ENCODE results near the gene SHC2.
"Not testable (repeated sequence)": the region's sequence is repeated elsewhere in the genome, so short reads cannot be mapped to it uniquely, and the experiment has no call there.

Gene SHC2

DNA sequence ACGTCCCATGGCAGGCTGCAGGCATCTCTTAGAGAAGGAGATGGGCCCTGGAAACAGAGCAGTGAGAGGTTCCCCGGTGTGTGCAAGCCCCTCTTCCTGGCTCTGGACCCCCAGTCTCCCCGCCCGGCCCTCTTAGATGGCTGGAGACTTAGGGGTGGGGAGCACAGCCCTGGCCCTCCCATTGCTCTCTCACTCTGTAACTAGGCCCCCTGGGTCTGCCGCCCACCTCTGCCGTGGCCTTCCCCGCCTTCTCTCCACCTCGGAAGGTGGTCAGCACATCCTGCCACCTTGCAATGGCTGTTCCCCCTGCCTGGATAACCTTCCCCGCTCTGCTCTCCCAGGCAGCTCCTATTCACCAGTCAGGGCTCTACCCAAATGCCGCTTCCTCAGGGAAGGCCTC, 30.1 kb downstream of the SHC2 start:
- in situ Hi-C loops (cut with HindIII; ENCODE audit: low sequenced_read_pairs): no loop called here
- TF ChIP-seq CTCF (IDR thresholded peaks at IDR 0.05; ENCODE audit: low read depth, low read length): no peak

GRCh38 chr19:428149-428548, 32.7 kb downstream of the SHC2 start:
- no peak for DNase-seq (ENCODE audit: low read depth, low spot score)
- no peak overlapping the region for H3K4me3 ChIP-seq (ENCODE audit: low read depth, low read length)
- in situ Hi-C loops (cut with HindIII; ENCODE audit: low sequenced_read_pairs): no loop called here
- no peak for TF ChIP-seq CTCF (IDR thresholded peaks at IDR 0.05; ENCODE audit: low read depth, low read length)

More for the DNA sequence above, 30.1 kb downstream of the SHC2 start:
- H3K4me3 ChIP-seq (ENCODE audit: low read depth, low read length): no peak overlapping the region
- DNase-seq (ENCODE audit: low read depth, low spot score): no peak

DNA sequence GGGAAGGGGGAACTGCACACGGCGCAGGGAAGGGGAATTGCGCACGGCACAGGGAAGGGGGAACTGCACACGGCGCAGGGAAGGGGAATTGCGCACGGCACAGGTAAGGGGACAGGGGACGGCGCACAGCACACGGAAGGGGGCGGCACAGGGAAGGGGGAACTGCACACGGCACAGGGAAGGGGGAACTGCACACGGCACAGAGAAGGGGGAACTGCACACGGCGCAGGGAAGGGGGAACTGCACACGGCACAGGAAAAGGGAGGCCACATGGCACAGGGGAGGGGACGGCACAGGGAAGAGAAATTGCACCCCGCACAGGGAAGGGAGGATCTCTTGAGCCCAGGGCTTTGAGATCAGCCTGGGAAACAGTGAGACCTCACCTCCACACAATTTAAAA, 33.2 kb downstream of the SHC2 start:
- in situ Hi-C loops (cut with HindIII; ENCODE audit: low sequenced_read_pairs); DNase-seq (ENCODE audit: low read depth, low spot score); H3K4me3 ChIP-seq (ENCODE audit: low read depth, low read length): not testable (repeated sequence)

DNA sequence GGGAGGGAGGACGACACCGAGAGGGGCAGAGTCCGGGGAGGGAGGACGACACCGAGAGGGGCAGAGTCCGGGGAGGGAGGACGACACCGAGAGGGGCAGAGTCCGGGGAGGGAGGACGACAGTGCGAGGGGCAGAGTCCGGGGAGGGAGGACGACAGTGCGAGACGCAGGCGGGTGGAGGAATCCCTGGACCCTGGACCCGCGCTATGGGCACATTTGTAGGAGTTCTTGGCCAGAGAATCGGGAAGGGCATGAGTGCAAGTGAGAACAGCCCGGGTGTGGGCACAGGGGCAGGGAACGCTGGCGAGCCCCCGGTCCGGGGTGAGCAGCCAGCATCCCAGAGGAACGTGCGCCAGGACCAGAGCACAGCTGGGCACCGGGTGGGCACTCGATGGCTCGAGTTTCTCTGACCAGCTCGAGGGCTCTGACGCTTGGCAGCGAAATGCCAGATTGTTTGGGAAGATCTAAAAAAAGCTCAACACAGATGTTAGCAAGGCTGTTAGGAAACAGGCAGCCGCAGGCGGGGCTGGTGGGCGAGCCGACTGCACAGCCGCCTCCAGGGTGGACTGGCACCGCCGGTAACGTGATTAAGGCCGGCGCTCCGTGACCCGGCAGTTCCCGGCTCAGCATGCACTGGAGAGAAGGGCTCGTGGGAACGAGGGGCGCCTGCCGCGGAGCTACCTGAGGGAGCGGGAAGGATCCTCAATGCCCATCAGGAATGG, 33.9 kb downstream of the SHC2 start:
- no peak overlapping the region for H3K4me3 ChIP-seq (ENCODE audit: low read depth, low read length)
- DNase-seq (ENCODE audit: low read depth, low spot score): no peak
- TF ChIP-seq CTCF (IDR thresholded peaks at IDR 0.05; ENCODE audit: low read depth, low read length): no peak
- in situ Hi-C loops (cut with HindIII; ENCODE audit: low sequenced_read_pairs): no loop called here

DNA sequence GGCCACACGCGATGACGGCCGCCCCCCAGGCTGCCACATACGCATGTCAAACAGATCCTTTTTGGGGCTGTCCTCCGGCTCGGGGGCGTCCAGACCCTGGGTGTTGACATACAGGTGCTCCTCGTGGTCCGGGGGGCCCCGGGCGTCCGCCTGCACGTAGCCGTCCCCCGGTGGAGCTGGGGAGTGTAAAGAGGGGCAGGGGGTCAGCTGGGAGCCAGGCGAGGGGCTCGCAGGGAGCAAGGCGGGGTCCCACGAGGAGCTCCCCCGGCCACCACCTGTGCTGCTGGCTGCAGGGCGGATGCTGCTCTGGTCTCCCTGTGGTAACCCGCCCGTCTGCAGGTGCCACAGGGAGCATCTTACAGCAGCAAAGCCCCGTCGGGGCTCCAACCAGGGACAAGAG, 35.8 kb downstream of the SHC2 start:
- in situ Hi-C loops (cut with HindIII; ENCODE audit: low sequenced_read_pairs): no loop called here
- DNase-seq (ENCODE audit: low read depth, low spot score): no peak
- H3K4me3 ChIP-seq (ENCODE audit: low read depth, low read length): no peak overlapping the region
- TF ChIP-seq CTCF (IDR thresholded peaks at IDR 0.05; ENCODE audit: low read depth, low read length): no peak

DNA sequence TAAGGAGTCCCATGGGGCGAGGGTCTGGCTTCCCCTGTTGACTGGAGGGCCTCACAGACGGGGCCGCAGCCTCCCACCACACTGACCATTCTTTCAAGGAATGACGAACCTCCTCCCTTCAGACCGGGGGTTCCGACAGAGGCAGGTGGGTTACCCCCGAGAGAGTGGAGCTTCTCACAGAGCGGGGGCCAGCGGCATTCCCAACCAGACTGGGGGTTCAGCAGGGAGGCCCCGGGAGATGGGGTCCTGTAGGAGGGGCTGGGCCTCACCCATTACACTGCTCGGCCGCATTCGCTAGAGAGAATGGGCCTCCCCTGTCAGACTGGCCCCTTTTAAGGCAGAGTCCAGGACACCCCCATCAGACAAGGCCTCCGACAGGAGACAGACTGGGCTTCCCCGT, 36.3 kb downstream of the SHC2 start:
- DNase-seq (ENCODE audit: low read depth, low spot score): no peak
- TF ChIP-seq CTCF (IDR thresholded peaks at IDR 0.05; ENCODE audit: low read depth, low read length): no peak
- in situ Hi-C loops (cut with HindIII; ENCODE audit: low sequenced_read_pairs): no loop called here
- H3K4me3 ChIP-seq (ENCODE audit: low read depth, low read length): no peak overlapping the region

DNA sequence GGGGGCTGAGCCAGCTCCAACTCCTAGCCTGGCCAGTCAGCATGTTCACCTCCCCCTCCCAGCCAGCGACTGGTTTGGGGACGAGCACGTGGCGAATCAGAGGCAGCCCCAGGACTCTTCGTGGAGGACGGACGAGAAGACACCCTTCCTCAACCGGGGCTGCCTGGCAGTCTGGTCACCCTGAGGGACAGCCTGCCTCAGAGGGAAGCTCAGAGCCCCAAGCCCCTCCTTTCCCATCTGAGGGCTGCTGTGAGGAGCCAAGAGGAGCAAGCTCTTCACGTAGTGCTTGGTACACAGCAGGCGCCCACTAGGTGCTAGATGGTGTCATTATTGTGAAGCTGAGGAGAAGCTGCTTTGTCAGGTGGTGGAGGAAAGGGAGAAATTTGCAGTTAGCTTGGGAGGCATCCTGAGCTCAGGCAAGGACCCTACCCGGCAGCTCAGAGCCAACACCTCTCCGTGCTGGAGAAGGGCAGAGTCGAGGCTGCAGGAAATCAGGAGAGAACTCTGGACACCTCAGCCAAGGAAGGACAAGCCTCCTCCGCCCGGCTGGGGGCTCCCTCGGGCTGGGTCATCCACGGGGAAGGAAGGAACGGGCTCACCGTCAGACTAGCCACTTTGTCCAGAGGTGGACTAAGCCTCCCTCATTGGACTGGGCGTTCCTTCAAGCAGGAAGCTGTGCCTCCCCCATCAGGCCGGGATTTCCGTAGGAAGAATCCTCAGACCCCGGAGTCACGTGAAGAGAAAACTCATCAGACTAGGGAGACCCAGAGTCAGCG, 37.0 kb downstream of the SHC2 start:
- H3K4me3 ChIP-seq (ENCODE audit: low read depth, low read length): no peak overlapping the region
- in situ Hi-C loops (cut with HindIII; ENCODE audit: low sequenced_read_pairs): no loop called here
- no peak for DNase-seq (ENCODE audit: low read depth, low spot score)
- no peak for TF ChIP-seq CTCF (IDR thresholded peaks at IDR 0.05; ENCODE audit: low read depth, low read length)

DNA sequence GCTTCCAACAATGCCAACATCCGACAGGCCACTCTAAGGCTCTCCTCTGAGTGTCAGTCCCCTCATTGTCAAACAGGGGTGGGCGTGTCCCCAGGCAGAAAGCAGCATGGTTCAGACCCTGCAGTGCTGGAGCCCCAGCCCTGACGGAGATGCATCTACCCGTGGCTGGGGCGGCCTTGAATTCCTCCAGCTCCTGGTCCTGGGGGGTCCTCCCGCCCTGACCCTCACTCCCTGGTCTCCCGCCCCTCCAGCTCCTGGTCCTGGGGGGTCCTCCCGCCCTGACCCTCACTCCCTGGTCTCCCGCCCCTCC, 38.0 kb downstream of the SHC2 start:
- H3K4me3 ChIP-seq (ENCODE audit: low read depth, low read length); DNase-seq (ENCODE audit: low read depth, low spot score); in situ Hi-C loops (cut with HindIII; ENCODE audit: low sequenced_read_pairs): not testable (repeated sequence)

Measured in astrocyte of the spinal cord (primary cell).